AG08395 (cell line): Measurements from ENCODE around the gene D2HGDH.
"Not testable (repeated sequence)": the region's sequence is repeated elsewhere in the genome, so short reads cannot be mapped to it uniquely, and the experiment has no call there.

ENCODE experiments used
- DNase-seq: peaks from one replicate; pipeline ENCODE4 v3.0.0; 2012; ENCODE audit warnings: mixed read lengths, low spot score

The D2HGDH gene

DNA sequence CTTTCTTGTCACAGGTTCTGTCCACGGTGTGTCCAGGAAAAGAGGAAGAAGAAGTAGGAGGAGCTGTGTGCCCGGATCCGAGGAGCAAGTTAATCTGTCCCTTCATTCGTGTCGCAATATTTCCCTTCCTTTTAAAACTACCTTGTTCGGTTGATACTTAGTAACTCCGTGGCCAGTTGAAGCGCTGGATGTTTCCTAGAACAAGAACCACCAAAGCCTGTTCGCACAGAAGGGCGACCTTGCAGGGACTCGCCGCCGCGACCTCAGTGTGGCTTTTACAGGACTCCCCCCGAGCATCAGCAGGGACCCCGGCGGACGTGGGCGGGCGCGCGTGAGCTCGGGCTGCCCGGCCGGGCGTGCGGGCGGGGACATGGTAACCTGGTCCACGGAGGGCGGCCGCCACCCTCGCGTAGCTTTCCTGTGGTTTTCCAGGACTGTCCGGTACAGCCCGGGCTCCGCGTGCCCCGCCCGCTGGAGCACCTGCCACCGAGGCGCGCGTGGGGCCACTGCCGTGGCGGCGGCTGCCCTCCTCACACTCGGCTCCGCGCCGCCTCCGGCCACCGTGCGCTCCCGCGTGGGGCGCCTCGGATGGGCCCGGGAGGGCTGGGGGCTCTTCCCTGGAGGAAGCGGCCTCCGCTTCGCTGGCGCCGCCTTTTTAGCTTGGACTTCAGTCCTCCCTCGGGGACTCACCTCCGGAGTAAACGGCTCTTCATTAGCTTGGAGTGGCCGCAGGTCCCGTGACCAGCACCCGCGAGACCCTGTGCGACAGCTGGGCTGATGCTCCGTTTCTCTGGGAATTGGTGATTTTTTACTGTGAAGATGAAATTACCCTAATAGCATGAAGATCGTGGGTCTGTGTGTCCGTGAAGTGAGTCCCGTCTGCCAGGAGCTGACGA is 9.2 kb upstream of the D2HGDH start:
- DNase-seq = no peak

DNA sequence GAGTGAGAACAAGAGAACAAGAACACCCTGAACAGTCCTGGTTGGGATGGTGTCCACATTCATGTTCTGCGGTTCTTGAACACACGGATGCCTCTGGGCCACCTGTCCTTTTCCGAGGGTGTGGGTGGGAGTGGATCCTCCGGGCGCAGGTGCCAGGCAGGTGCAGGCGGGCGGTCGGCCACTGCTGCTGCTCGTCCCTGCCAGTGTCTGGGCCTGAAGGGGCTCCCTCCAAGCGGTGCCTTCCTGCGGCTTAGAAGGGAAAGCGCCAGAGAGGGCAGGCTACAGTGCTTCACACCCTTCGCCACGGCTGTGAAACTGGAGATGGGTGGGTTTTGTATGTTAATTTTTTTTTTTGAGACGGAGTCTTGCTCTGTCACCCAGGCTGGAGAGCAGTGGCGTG is 8.0 kb upstream of the D2HGDH start:
- no peak for DNase-seq

DNA sequence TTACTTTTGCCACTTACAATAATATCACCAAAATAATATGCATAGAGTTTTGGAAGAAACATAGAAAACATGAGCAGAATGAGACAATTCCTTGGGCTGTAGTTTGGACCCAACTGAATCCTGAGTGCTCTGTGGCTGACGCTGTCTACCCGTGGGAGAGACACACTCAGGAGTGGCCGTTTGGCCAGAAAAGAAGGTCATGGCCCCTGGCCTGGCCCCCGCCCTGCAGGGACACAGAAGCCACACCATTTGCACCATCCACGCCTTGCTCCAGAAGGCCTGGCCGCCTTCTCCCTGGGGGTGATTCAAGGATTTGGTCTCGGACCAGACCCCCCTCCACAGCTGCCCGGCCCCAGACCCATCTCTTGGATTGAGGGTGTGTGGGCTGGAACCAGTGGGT is 6.4 kb upstream of the D2HGDH start:
- DNase-seq = no peak

DNA sequence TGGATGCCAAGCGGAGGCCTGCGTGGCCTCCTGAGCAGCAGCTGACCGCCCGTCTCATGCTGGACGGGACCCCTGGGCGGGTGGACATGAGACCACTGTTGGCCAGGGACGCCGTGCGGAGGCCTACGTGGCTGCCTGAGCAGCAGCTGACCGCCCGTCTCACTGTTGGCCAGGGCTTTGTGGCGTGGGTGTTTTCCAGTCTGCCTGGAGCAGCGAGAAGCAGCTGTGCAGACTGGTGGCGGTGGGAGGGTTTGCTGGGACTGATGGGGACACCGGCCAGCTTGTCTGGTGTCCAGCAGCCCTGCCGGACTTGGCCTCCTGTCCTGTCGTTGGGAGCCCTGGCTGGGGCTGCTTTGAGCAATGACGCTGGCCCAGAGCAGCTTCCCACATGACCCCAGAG is 5.8 kb upstream of the D2HGDH start:
- DNase-seq = no peak

DNA sequence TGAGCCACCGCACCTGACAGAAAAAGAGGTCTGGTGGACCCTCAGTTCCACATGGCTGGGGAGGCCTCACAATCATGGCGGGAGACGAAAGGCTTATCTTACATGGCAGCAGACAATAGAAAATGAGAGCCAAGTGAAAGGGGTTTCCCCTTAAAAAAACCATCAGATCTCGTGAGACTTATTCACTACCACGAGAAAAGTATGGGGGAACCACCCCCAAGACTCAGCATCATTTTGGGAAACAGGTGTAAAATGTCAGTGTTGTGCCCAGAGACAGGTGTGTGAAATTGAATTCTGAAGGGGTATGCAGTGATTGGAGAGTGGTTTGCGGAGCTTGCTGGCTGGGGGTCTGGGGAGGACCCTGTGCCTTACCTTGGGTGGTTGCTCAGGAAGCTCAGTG is 4.6 kb upstream of the D2HGDH start:
- no peak for DNase-seq

DNA sequence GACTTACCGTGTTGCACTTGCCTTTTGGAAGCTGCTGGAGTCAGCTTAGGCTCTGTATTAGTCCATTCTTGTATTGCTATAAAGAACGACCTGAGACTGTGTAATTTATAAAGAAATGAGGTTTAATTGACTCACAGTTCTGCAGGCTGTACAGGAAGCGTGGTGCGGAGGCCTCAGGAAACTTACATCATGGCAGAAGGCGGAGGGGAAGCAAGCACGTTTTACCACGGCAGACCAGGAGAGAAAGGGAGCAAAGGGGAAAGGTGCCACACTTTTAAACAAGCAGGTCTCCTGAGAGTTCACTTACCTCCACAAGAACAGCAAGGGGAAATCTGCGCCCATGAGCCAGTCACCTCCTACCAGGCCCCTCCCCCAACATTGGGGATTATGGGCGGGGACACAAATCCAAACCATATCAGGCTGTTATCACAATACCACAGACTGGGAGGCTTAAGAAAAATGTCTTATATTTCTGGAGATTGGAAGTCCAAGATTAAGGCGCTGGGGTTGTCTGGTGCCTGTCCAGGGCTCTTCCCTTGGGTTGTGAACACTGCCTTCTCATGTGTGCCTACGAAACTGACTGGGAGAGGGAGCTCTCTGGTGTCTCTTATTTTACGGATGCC is 3.6 kb upstream of the D2HGDH start:
- no peak for DNase-seq

DNA sequence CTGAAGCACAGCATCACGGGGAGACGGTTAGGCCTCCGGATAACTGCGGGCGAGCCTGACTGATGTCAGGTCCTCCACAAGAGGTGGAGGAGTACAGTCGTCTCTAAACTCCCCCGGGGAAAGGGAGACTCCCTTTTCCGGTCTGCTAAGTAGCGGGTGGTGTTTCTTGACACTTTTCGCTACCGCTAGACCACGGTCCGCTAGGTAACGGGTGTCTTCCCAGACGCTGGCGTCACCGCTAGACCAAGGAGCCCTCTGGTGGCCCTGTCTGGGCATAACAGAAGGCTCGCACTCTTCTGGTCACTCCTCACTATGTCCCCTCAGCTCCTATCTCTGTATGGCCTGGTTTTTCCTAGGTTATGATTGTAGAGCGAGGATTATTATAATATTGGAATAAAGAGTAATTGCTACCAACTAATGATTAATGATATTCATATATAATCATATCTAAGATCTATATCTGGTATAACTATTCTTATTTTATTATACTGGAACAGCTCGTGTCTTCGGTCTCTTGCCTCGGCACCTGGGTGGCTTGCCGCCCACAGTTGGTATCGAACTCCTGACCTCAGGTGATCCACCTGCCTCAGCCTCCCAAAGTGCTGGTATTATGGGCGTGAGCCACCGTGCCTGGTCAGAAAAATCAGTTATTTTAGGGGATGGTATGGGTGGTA is 1.8 kb upstream of the D2HGDH start:
- not testable (repeated sequence) for DNase-seq

DNA sequence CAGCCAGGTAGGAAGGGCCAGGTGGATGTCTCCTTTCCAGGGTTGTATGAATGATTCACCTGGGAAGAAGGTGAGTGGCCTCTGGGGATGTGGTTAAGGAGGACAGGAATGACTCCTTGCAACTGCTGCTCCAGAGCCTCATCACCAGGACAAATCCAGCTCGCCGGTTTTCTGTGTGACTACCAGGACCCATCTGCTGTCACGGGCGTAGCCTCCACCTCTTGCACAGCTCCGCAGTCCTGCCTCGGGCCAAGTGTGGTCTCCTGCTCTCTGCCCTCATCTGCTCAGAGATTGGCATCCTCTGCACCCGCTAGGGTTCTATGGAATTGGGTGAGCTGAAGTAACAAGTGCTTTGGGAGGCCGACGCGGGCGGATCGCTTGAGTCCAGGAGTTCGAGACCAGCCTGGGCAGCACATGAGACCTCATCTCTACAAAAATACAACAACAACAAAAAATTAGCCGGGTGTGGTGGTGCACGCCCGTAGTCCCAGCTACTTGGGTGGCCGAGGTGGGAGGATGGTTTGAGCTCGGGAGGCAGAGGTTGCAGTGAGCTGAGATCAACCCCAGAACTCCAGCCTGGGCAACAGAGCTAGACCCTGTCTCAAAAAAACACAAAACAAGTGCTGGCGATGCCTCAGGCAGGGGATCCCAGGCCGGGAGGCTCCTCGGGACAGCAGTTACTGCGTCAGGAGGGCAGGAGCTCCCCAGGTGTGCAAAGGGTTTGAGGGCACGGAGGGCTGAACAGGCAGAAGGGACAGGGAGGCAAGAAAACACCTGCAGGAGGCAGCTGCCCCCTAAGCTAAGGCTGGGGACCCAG is 831 bp upstream of the D2HGDH start:
- DNase-seq = no peak

DNA sequence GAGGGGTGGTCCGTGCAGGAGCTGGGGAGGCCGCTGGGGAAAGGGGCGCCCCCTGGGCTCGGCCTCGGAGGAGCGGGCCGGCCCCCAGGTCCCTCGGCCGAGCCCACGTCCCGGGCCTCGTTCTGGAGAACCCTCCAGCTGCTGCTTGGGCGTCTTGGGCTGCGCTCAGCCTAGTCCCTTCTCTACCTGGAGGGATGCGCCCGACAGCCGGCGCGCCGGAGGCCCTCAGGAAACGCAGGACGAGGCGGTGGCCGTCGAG is 293 bp upstream of the D2HGDH start:
- DNase-seq = no peak

DNA sequence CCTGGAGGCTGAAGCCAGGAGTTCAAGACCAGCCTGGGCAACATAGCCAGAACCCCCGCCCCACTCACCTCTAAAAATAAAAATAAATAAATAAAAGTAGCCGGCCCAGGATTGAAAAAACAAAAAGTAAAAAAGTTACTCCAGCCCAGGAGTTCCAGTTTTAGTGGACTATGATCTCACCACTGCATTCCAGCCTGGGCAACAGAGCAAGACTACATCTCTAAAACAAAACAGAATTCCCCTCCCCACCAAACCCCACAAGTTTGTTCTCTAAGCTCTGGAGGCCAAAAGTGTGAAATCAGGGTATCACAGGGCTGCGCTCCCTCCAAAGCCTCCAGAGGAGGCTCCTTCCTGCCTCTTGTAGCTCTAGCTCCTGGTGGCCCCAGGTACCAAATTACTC is 1.7 kb downstream of the D2HGDH start:
- DNase-seq = no peak

DNA sequence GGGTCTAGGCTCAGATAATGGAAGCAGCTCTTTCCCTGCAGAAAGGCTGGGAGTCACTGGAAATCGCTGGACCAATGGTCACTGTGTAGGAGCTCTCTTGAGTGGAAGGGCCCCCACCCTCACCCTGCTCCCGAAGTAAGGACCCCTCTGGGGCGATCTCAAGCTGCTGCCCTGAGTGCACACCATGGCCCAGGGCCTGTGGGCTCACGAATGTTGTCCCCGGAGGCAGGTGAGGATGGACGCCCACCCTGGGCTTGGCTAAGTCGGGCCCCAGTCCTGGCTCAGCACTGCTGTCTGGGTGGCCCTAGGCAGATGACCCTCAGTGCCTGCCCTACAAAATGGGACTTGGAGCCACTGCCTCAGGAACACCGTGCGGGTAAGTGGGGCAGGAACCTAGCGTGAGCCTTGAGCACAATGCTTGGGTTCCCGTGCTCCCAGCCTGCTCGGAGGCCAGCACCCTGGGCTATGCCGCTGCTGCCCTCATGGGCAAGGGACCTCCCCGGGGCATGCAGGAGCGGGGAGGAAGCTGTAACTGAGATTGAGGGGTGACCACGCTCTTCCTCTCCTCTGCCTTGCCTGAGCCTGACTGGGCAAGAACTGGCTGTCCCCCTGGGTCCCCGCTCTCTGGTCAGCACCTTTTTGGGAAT is 3.7 kb downstream of the D2HGDH start:
- DNase-seq = no peak

DNA sequence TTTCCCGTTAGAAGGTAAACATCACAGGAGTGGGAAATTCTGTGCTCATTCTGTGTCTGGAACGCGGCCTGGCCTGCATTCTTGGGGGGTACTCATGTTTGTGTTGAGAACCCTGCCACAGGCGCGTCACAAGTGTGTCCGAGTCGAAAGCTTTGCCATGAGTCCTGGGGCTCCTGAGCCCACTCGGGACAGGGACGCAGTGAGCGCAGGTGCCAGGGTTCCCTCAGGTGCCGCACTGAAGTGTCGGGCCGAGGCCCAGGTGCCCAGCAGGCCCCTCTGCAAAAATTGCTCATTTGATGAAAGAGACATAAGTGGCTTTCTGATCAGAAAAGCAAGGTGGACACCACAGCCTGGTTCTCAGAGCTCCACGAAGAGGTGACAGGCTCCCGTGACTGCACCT is 4.7 kb downstream of the D2HGDH start:
- no peak for DNase-seq

DNA sequence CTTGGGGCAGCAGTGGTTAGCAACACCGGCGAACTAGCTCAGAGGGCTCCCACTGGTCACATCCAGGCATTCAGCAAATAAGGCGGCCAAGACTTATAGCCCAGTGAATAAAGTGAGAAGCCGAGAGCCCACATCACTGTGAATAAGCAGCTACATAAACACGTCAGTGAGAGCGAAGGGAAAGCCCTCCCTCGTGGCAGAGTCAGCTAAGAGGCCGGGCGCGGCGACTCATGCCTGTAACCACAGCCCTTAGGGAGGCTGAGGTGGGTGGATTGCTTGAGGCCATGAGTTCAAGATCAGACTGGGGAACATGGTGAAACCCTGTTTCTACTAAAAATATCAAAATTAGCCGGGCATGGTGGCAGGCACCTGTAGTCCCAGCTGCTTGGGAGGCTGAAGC is 5.2 kb downstream of the D2HGDH start:
- DNase-seq = no peak

DNA sequence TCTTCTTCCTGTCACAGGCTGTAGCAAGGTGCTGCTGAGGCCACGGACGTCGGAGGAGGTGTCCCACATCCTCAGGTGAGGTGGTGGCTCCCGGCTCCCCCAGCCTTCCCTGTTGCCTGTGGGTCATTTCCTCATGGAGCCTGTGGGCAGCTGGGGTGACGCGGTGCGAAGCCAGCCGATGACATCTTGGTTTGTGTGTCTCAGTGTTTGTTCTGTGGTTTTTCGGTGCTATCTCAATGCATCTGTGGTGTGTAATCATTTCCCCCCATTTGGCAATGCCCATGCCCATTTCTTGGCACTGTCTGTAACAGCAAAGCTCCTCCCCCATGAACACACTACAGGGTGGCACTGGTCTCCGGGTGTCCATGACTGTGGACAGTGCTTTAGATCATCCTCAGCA is 6.6 kb downstream of the D2HGDH start:
- DNase-seq = no peak

DNA sequence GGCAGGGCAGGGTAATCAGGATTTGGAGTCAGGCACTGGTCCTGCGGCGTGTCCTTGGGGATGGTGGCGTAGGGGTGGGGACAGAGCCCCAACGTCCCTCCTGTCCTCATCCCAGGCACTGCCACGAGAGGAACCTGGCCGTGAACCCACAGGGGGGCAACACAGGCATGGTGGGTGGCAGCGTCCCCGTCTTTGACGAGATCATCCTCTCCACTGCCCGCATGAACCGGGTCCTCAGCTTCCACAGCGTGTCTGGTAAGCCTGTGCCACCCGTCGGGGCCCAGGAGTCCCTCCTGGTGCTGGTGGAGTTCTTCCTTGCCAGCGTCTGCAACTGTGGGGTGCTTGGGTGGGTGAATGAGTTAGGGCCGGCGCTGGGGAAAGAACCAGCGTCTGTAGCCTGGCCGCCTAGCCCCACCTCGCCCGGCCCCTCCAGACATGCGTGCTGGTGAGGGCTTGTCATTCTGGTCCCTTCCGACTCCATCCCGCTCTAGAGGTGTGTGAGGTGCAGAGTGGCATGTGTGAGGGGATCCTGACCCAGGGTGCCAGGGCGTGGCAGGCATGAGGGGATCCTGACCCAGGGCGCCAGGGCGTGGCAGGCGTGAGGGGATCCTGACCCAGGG is 8.0 kb downstream of the D2HGDH start:
- DNase-seq = no peak

DNA sequence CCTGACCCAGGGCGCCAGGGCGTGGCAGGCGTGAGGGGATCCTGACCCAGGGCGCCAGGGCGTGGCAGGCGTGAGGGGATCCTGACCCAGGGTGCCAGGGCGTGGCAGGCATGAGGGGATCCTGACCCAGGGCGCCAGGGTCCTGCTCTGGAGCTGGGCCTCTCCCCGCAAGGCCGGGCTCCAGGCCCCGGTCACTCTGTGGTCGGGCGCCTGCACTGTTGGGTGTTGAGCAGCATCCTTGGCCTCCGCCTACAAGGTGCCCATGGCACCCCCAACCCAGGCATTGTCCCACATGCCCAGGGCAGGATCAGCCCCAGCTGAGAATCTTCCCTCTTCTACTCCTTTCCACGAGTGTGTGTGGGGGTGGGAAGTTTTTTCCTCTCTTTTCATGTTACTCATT is 8.6 kb downstream of the D2HGDH start:
- DNase-seq = not testable (repeated sequence)

DNA sequence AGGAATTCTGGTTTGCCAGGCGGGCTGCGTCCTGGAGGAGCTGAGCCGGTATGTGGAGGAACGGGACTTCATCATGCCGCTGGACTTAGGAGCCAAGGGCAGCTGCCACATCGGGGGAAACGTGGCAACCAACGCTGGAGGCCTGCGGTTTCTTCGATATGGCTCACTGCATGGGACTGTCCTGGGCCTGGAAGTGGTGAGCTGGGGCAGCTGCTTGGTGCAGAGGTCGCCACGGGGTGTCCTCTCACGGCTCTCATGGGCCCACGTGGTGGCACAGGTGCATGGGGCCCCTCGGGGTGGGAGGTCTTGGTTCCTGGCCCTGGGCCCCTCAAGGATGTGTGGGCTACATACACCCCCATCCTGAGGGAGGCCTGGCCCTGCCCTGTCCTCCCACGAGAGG is 9.2 kb downstream of the D2HGDH start:
- DNase-seq = no peak

DNA sequence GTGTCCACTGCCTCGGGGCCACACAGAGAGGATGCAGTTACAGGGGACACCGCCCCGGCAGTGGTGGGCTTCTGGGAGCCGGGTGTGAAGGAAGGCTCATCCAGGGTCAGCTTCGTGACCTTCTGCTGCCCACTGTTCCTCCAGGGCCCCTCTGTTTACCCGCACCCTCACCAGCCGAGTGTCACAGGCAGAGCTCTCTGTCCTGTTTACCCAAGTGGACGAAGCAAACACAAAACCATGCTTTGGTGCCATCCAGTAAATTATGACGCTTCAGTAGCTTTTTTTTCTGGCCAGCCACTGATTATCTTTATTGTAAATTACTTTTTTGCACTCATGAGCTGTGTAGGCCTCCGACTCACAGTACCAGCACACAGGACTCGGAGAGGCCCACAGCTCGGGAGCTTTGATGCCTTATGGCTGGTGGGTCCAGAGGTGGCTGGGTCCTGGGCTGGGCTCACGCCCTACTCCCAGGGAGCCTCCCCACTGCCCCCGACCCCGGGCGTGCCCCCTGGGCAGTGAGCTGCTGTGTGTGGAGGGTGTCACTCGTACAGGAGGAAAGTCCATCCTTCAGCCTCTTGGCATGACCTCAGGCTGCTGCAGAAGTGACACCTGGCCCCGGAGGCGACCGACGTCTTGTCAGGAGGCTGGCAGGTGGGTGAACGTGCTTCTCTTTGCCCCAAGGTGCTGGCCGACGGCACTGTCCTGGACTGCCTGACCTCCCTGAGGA is 9.8 kb downstream of the D2HGDH start:
- DNase-seq = no peak

DNA sequence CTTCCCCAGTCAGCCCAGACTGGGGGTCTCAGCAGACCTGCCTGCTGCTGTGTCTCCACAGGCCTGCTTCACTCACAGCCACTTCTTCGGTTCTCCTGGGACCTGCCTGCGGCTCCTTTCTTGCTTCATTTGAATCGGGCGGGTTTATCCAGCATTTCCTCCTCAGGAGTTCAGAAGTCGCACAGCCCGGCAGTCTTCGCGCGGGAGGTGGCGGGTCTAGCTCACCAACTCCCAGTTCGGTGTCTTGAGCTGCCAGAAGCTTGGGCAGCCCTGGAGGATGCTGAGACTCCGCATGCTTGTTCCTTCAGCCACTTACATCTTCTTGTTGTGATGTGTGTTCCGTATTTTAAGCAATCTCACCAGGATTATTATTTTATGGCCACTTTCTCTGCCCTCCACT is 10.8 kb downstream of the D2HGDH start:
- DNase-seq = no peak

DNA sequence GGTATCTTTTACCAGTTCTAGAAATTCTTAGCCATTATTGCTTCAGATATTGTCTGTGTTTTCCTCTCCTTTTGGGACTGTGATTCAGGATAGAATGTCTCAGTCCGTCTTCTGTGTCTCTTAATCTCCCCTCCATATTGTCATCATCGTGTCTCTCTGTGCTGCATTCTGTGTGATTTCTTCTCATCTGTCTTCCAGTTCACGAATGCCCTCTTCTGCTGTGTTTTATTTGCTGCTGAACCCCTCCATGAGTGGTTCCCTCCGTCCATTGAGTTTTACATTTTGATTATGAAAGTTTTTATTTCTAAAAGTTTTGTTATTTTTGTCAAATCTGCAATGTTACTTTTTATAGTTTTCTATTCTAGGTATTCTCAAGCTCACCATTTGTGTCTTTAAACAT is 11.7 kb downstream of the D2HGDH start:
- no peak for DNase-seq
